HEK293 (cell line): ENCODE data around the gene TTLL1.

Experiments used
- HOXD13 ChIP-seq: sonication (generic); formaldehyde crosslinking; IDR thresholded peaks from 2 replicates; pipeline ENCODE4 v1.8.0; 2022; ENCODE audit warnings: missing genetic modification reagents, borderline replicate concordance
- KLF8 ChIP-seq: fragments of 450-650 bp; formaldehyde crosslinking; IDR thresholded peaks from 2 replicates; pipeline ENCODE4 v1.5.1; 2016; ENCODE audit warnings: missing biosample characterization, missing genetic modification characterization
- REPIN1 ChIP-seq: fragments of 450-650 bp; formaldehyde crosslinking; IDR thresholded peaks from 2 replicates; pipeline ENCODE4 v1.5.1; 2017; ENCODE audit warnings: missing biosample characterization, missing genetic modification characterization, low read depth
- YY2 ChIP-seq: fragments of 450-650 bp; formaldehyde crosslinking; IDR thresholded peaks from 2 replicates; pipeline ENCODE4 v1.5.1; 2016; ENCODE audit warnings: missing biosample characterization, missing genetic modification characterization
- ZBTB17 ChIP-seq: fragments of 450-650 bp; formaldehyde crosslinking; IDR thresholded peaks from 2 replicates; pipeline ENCODE4 v1.5.1; 2016; ENCODE audit warnings: missing biosample characterization, missing genetic modification characterization
- ZFP69B ChIP-seq: fragments of 450-650 bp; formaldehyde crosslinking; IDR thresholded peaks from 2 replicates; pipeline ENCODE4 v1.5.1; 2016; ENCODE audit warnings: missing biosample characterization, missing genetic modification characterization
- ZNF169 ChIP-seq: fragments of 450-650 bp; formaldehyde crosslinking; IDR thresholded peaks from 2 replicates; pipeline ENCODE4 v1.5.1; 2016; ENCODE audit warnings: missing biosample characterization, missing genetic modification characterization
- ZNF214 ChIP-seq: fragments of 450-650 bp; formaldehyde crosslinking; IDR thresholded peaks from 2 replicates; pipeline ENCODE4 v1.5.1; 2017; ENCODE audit warnings: missing biosample characterization, mild to moderate bottlenecking, missing genetic modification characterization, borderline replicate concordance
- ZNF311 ChIP-seq: fragments of 450-650 bp; formaldehyde crosslinking; IDR thresholded peaks from 2 replicates; pipeline ENCODE4 v1.5.1; 2017; ENCODE audit warnings: missing biosample characterization, missing genetic modification characterization, borderline replicate concordance
- ZNF341 ChIP-seq: fragments of 450-650 bp; formaldehyde crosslinking; IDR thresholded peaks from 2 replicates; pipeline ENCODE4; 2016; ENCODE audit warnings: low read depth, missing biosample characterization, missing genetic modification characterization
- ZNF658 ChIP-seq: fragments of 450-650 bp; formaldehyde crosslinking; IDR thresholded peaks from 2 replicates; pipeline ENCODE4; 2016; ENCODE audit warnings: missing biosample characterization, missing genetic modification characterization
- ZSCAN23 ChIP-seq: fragments of 450-650 bp; formaldehyde crosslinking; IDR thresholded peaks from 2 replicates; pipeline ENCODE4 v1.5.1; 2016; ENCODE audit warnings: missing biosample characterization, missing genetic modification characterization
- TF ChIP-seq, protein P1 (sequence below): fragments of 450-650 bp; formaldehyde crosslinking; IDR thresholded peaks from 2 replicates; pipeline ENCODE4 v1.5.1; 2016; ENCODE audit warnings: missing biosample characterization, missing genetic modification characterization, borderline replicate concordance
- TF ChIP-seq, protein P2 (sequence below): fragments of 450-650 bp; formaldehyde crosslinking; IDR thresholded peaks from 2 replicates; pipeline ENCODE4 v1.5.1; 2016; ENCODE audit warnings: missing biosample characterization, missing genetic modification characterization
- TF ChIP-seq, protein P3 (sequence below): fragments of 450-650 bp; formaldehyde crosslinking; IDR thresholded peaks from 2 replicates; pipeline ENCODE4 v1.5.1; 2016; ENCODE audit warnings: missing biosample characterization, missing genetic modification characterization
- TF ChIP-seq, protein P4 (sequence below): fragments of 450-650 bp; formaldehyde crosslinking; IDR thresholded peaks from 2 replicates; pipeline ENCODE4 v1.5.1; 2016; ENCODE audit warnings: missing biosample characterization, missing genetic modification characterization
- TF ChIP-seq, protein P5 (sequence below): fragments of 450-650 bp; formaldehyde crosslinking; IDR thresholded peaks from 2 replicates; pipeline ENCODE4 v1.5.1; 2016; ENCODE audit warnings: missing biosample characterization, missing genetic modification characterization
- TF ChIP-seq, protein P6 (sequence below): fragments of 450-650 bp; formaldehyde crosslinking; IDR thresholded peaks from 2 replicates; pipeline ENCODE4 v1.5.1; 2016; ENCODE audit warnings: missing biosample characterization, missing genetic modification characterization
- TF ChIP-seq, protein P7 (sequence below): fragments of 450-650 bp; formaldehyde crosslinking; IDR thresholded peaks from 2 replicates; pipeline ENCODE4 v1.5.1; 2016; ENCODE audit warnings: missing biosample characterization, missing genetic modification characterization
- TF ChIP-seq, protein P8 (sequence below): fragments of 450-650 bp; formaldehyde crosslinking; IDR thresholded peaks from 2 replicates; pipeline ENCODE4 v1.5.1; 2016; ENCODE audit warnings: missing biosample characterization, missing genetic modification characterization, borderline replicate concordance

The TTLL1 gene

DNA sequence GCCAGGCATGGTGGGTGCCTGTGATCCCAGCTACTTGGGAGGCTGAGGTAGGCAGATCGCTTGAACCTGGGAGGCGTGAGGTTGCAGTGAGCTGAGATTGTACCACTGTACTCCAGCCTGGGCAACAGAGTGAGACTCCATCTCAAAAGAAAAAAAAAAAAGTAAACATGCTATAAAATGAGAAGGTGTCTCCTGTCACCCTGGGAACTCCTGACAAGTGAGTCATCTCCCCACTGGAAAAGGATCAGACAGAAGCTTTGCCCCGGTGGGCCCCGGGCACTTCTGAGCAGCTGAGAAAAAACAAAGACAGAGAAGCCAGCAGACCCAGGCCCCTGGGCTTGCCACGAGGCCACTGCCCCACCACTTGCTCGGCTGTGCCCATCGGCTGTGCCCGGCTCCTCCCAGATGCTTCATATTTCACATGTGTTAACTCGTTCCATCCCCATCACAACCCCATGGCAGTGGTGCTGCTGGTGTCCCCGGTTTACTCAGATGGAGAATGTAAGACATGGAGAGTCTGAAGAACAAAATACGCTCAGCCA lies 22.3 kb downstream of the TTLL1 start (continued):
- TF ChIP-seq, protein P1, sequence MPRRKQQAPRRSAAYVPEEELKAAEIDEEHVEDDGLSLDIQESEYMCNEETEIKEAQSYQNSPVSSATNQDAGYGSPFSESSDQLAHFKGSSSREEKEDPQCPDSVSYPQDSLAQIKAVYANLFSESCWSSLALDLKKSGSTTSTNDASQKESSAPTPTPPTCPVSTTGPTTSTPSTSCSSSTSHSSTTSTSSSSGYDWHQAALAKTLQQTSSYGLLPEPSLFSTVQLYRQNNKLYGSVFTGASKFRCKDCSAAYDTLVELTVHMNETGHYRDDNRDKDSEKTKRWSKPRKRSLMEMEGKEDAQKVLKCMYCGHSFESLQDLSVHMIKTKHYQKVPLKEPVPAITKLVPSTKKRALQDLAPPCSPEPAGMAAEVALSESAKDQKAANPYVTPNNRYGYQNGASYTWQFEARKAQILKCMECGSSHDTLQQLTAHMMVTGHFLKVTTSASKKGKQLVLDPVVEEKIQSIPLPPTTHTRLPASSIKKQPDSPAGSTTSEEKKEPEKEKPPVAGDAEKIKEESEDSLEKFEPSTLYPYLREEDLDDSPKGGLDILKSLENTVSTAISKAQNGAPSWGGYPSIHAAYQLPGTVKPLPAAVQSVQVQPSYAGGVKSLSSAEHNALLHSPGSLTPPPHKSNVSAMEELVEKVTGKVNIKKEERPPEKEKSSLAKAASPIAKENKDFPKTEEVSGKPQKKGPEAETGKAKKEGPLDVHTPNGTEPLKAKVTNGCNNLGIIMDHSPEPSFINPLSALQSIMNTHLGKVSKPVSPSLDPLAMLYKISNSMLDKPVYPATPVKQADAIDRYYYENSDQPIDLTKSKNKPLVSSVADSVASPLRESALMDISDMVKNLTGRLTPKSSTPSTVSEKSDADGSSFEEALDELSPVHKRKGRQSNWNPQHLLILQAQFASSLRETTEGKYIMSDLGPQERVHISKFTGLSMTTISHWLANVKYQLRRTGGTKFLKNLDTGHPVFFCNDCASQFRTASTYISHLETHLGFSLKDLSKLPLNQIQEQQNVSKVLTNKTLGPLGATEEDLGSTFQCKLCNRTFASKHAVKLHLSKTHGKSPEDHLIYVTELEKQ, result peak; percentile 69; the same call in 1 of the 2 replicates
- no peak for TF ChIP-seq ZNF214 (tag by site-specific recombination)
- TF ChIP-seq, protein P2, sequence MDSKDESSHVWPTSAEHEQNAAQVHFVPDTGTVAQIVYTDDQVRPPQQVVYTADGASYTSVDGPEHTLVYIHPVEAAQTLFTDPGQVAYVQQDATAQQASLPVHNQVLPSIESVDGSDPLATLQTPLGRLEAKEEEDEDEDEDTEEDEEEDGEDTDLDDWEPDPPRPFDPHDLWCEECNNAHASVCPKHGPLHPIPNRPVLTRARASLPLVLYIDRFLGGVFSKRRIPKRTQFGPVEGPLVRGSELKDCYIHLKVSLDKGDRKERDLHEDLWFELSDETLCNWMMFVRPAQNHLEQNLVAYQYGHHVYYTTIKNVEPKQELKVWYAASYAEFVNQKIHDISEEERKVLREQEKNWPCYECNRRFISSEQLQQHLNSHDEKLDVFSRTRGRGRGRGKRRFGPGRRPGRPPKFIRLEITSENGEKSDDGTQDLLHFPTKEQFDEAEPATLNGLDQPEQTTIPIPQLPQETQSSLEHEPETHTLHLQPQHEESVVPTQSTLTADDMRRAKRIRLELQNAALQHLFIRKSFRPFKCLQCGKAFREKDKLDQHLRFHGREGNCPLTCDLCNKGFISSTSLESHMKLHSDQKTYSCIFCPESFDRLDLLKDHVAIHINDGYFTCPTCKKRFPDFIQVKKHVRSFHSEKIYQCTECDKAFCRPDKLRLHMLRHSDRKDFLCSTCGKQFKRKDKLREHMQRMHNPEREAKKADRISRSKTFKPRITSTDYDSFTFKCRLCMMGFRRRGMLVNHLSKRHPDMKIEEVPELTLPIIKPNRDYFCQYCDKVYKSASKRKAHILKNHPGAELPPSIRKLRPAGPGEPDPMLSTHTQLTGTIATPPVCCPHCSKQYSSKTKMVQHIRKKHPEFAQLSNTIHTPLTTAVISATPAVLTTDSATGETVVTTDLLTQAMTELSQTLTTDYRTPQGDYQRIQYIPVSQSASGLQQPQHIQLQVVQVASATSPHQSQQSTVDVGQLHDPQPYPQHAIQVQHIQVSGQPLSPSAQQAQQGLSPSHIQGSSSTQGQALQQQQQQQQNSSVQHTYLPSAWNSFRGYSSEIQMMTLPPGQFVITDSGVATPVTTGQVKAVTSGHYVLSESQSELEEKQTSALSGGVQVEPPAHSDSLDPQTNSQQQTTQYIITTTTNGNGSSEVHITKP (tag by site-specific recombination), result peak; percentile 93
- TF ChIP-seq KLF8, result 0 out of 2 replicates have a peak, but pooled peaks have one; percentile 27
- peak; percentile 97 for TF ChIP-seq ZFP69B (tag by site-specific recombination)
- TF ChIP-seq, protein P3, sequence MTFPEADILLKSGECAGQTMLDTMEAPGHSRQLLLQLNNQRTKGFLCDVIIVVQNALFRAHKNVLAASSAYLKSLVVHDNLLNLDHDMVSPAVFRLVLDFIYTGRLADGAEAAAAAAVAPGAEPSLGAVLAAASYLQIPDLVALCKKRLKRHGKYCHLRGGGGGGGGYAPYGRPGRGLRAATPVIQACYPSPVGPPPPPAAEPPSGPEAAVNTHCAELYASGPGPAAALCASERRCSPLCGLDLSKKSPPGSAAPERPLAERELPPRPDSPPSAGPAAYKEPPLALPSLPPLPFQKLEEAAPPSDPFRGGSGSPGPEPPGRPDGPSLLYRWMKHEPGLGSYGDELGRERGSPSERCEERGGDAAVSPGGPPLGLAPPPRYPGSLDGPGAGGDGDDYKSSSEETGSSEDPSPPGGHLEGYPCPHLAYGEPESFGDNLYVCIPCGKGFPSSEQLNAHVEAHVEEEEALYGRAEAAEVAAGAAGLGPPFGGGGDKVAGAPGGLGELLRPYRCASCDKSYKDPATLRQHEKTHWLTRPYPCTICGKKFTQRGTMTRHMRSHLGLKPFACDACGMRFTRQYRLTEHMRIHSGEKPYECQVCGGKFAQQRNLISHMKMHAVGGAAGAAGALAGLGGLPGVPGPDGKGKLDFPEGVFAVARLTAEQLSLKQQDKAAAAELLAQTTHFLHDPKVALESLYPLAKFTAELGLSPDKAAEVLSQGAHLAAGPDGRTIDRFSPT (tag by site-specific recombination), result peak; percentile 50
- TF ChIP-seq REPIN1 (tag by site-specific recombination), result no peak
- no peak for TF ChIP-seq ZBTB17
- TF ChIP-seq ZNF169 (tag by site-specific recombination), result no peak
- TF ChIP-seq, protein P4, sequence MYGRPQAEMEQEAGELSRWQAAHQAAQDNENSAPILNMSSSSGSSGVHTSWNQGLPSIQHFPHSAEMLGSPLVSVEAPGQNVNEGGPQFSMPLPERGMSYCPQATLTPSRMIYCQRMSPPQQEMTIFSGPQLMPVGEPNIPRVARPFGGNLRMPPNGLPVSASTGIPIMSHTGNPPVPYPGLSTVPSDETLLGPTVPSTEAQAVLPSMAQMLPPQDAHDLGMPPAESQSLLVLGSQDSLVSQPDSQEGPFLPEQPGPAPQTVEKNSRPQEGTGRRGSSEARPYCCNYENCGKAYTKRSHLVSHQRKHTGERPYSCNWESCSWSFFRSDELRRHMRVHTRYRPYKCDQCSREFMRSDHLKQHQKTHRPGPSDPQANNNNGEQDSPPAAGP, result peak; percentile 28; the same call in 1 of the 2 replicates
- TF ChIP-seq, protein P5, sequence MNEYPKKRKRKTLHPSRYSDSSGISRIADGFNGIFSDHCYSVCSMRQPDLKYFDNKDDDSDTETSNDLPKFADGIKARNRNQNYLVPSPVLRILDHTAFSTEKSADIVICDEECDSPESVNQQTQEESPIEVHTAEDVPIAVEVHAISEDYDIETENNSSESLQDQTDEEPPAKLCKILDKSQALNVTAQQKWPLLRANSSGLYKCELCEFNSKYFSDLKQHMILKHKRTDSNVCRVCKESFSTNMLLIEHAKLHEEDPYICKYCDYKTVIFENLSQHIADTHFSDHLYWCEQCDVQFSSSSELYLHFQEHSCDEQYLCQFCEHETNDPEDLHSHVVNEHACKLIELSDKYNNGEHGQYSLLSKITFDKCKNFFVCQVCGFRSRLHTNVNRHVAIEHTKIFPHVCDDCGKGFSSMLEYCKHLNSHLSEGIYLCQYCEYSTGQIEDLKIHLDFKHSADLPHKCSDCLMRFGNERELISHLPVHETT (tag by site-specific recombination), result peak; percentile 53
- TF ChIP-seq ZNF311 (tag by site-specific recombination), result no peak
- TF ChIP-seq, protein P6, sequence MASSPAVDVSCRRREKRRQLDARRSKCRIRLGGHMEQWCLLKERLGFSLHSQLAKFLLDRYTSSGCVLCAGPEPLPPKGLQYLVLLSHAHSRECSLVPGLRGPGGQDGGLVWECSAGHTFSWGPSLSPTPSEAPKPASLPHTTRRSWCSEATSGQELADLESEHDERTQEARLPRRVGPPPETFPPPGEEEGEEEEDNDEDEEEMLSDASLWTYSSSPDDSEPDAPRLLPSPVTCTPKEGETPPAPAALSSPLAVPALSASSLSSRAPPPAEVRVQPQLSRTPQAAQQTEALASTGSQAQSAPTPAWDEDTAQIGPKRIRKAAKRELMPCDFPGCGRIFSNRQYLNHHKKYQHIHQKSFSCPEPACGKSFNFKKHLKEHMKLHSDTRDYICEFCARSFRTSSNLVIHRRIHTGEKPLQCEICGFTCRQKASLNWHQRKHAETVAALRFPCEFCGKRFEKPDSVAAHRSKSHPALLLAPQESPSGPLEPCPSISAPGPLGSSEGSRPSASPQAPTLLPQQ (tag by site-specific recombination), result peak; percentile 98
- TF ChIP-seq ZNF341, result peak; percentile 74
- no peak for TF ChIP-seq HOXD13 (CRISPR knock-in tag)
- 0 out of 2 replicates have a peak, but pooled peaks have one; percentile 26 for TF ChIP-seq YY2
- TF ChIP-seq, protein P7, sequence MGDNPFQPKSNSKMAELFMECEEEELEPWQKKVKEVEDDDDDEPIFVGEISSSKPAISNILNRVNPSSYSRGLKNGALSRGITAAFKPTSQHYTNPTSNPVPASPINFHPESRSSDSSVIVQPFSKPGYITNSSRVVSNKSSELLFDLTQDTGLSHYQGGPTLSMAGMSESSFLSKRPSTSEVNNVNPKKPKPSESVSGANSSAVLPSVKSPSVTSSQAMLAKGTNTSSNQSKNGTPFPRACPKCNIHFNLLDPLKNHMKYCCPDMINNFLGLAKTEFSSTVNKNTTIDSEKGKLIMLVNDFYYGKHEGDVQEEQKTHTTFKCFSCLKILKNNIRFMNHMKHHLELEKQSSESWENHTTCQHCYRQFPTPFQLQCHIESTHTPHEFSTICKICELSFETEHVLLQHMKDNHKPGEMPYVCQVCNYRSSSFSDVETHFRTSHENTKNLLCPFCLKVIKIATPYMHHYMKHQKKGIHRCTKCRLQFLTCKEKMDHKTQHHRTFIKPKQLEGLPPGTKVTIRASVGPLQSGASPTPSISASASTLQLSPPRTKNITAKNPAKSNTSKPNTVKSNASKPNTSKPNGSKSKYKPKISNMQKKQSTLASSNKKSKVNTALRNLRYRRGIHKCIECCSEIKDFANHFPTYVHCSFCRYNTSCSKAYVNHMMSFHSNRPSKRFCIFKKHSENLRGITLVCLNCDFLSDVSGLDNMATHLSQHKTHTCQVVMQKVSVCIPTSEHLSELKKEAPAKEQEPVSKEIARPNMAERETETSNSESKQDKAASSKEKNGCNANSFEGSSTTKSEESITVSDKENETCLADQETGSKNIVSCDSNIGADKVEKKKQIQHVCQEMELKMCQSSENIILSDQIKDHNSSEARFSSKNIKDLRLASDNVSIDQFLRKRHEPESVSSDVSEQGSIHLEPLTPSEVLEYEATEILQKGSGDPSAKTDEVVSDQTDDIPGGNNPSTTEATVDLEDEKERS (tag by site-specific recombination), result peak; percentile 67; the same call in 1 of the 2 replicates
- TF ChIP-seq ZNF658 (tag by site-specific recombination), result no peak
- TF ChIP-seq, protein P8, sequence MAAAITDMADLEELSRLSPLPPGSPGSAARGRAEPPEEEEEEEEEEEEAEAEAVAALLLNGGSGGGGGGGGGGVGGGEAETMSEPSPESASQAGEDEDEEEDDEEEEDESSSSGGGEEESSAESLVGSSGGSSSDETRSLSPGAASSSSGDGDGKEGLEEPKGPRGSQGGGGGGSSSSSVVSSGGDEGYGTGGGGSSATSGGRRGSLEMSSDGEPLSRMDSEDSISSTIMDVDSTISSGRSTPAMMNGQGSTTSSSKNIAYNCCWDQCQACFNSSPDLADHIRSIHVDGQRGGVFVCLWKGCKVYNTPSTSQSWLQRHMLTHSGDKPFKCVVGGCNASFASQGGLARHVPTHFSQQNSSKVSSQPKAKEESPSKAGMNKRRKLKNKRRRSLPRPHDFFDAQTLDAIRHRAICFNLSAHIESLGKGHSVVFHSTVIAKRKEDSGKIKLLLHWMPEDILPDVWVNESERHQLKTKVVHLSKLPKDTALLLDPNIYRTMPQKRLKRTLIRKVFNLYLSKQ (tag by site-specific recombination), result no peak
- 0 out of 2 replicates have a peak, but pooled peaks have one; percentile 12 for TF ChIP-seq ZSCAN23
